H1 (cell line): Measurements from ENCODE around the gene PEAK1. TPM values are rescaled to one million over a fixed set of nuclear protein-coding genes. Genes with fewer than 3 reads are reported as not detected.

Experiments used
- CTCF ChIA-PET: fragments of 300-600 bp; sonication (Branson Sonifier 250); formaldehyde crosslinking; loops from one replicate; lab custom pipeline; 2021; ENCODE audit not compliant: partially characterized antibody; lab: Charles Lee
- POLR2A ChIA-PET: fragments of 300-600 bp; sonication (Branson Sonifier 250); formaldehyde crosslinking; loops from one replicate; lab custom pipeline; 2021; ENCODE audit warnings: inconsistent platforms; ENCODE audit not compliant: partially characterized antibody; lab: Charles Lee
- DNase-seq, 2 experiments: peaks; one replicate each; pipeline versions ENCODE4 v3.0.0 to v3.0.0-alpha.2; 2010 to 2022; ENCODE audit warnings: low spot score in 2 of 2, low read depth in 1 of 2, mixed read lengths in 1 of 2
- FAIRE-seq: peaks from 2 replicates; lab custom pipeline; 2011; peaks lifted over from hg19 to GRCh38; lab: Jason Lieb, UNC
- H2AFZ ChIP-seq: 2 replicates; pipeline ENCODE4 v1.8.1; 2012; ENCODE audit warnings: low read length, inconsistent platforms
- H2AK5ac ChIP-seq: 2 replicates; pipeline ENCODE4 v1.6.1; 2013; ENCODE audit warnings: low read depth, low read length
- H2BK120ac ChIP-seq: replicated peaks from 2 replicates; pipeline ENCODE3; 2013; ENCODE audit warnings: low read depth, low read length, inconsistent platforms
- H2BK12ac ChIP-seq: 2 replicates; pipeline ENCODE4 v1.6.1; 2013; ENCODE audit warnings: low read depth, low read length
- H2BK15ac ChIP-seq: 2 replicates; pipeline ENCODE4 v1.6.1; 2013; ENCODE audit warnings: low read length
- H2BK20ac ChIP-seq: 2 replicates; pipeline ENCODE4 v1.6.1; 2013; ENCODE audit warnings: low read length
- H2BK5ac ChIP-seq: 2 replicates; pipeline ENCODE4 v1.6.1; 2013; ENCODE audit warnings: low read depth, low read length
- H3K14ac ChIP-seq: 2 replicates; pipeline ENCODE4 v1.6.1; 2013; ENCODE audit warnings: inconsistent platforms; ENCODE audit not compliant: insufficient read length
- H3K18ac ChIP-seq: 2 replicates; pipeline ENCODE4 v1.6.1; 2013; ENCODE audit warnings: low read length; ENCODE audit errors: extremely low read depth
- H3K23ac ChIP-seq: 2 replicates; pipeline ENCODE4 v1.6.1; 2013; ENCODE audit warnings: inconsistent platforms; ENCODE audit not compliant: insufficient read length
- H3K23me2 ChIP-seq: 2 replicates; pipeline ENCODE4 v1.6.1; 2013; ENCODE audit warnings: low read depth, low read length
- H3K27ac ChIP-seq: 2 replicates; pipeline ENCODE4 v1.6.1; 2011; ENCODE audit warnings: low read depth, low read length, inconsistent platforms
- H3K27me3 ChIP-seq, 4 experiments: replicated peaks in 1 of 4; 1 replicate in 1 of 4; 2 replicates in 3 of 4; pipeline versions ENCODE4 v1.6.1 to v1.8.1; 2011 to 2013; ENCODE audit warnings: low read length in 3 of 4, mild to moderate bottlenecking in 3 of 4, inconsistent platforms in 2 of 4, mixed read lengths in 2 of 4, moderate library complexity in 1 of 4; ENCODE audit not compliant: control insufficient read depth in 3 of 4, insufficient read depth in 3 of 4; ENCODE audit errors: extremely low read depth in 1 of 4
- H3K36me3 ChIP-seq, 4 experiments: 2 replicates each; pipeline versions ENCODE4 v1.6.1 to v1.8.1; 2011 to 2013; ENCODE audit warnings: mild to moderate bottlenecking in 4 of 4, low read length in 3 of 4, moderate library complexity in 2 of 4, control low read depth in 1 of 4, inconsistent platforms in 1 of 4; ENCODE audit not compliant: insufficient read depth in 4 of 4, control insufficient read depth in 2 of 4
- H3K4ac ChIP-seq: replicated peaks from 2 replicates; pipeline ENCODE3; 2013; ENCODE audit warnings: low read length, low read depth, mixed read lengths, inconsistent platforms; ENCODE audit not compliant: insufficient read length
- H3K4me1 ChIP-seq, 4 experiments: replicated peaks in 1 of 4; 1 replicate in 1 of 4; 2 replicates in 3 of 4; pipeline versions ENCODE4 v1.6.1 to v1.8.1; 2011 to 2013; ENCODE audit warnings: low read length in 3 of 4, inconsistent platforms in 2 of 4, mixed read lengths in 1 of 4; ENCODE audit not compliant: insufficient read depth in 4 of 4, control insufficient read depth in 3 of 4
- H3K4me2 ChIP-seq, 2 experiments: 2 replicates each; pipeline versions ENCODE4 v1.6.1 to v1.8.1; 2011 to 2013; ENCODE audit warnings: low read depth in 2 of 2, low read length in 2 of 2, control low read depth in 1 of 2, inconsistent platforms in 1 of 2, mild to moderate bottlenecking in 1 of 2; ENCODE audit not compliant: insufficient read depth in 1 of 2
- H3K4me3 ChIP-seq, 4 experiments: fragments of 200-600, 300-600 bp in 1 of 4; sonication (generic), shearing (Covaris generic), sonication (Bioruptor Twin) in 1 of 4; 2 replicates each; pipeline versions ENCODE4 v1.5.1 to v1.8.1; 2011 to 2016; ENCODE audit warnings: low read length in 4 of 4, low read depth in 3 of 4, control low read depth in 2 of 4, inconsistent platforms in 2 of 4, mild to moderate bottlenecking in 2 of 4, mixed read lengths in 1 of 4, moderate library complexity in 1 of 4; ENCODE audit not compliant: insufficient read depth in 2 of 4; ENCODE audit errors: extremely low read depth in 1 of 4
- H3K56ac ChIP-seq: replicated peaks from 2 replicates; pipeline ENCODE3; 2013; ENCODE audit warnings: low read depth, mild to moderate bottlenecking, mixed read lengths, low read length, inconsistent platforms; ENCODE audit not compliant: insufficient read length
- H3K79me1 ChIP-seq: 2 replicates; pipeline ENCODE4 v1.6.1; 2013; ENCODE audit warnings: low read depth, low read length, control low read depth
- H3K79me2 ChIP-seq, 2 experiments: 2 replicates each; pipeline versions ENCODE4 v1.6.1 to v1.8.1; 2012 to 2013; ENCODE audit warnings: low read length in 2 of 2, mild to moderate bottlenecking in 2 of 2, inconsistent platforms in 1 of 2; ENCODE audit not compliant: insufficient read depth in 2 of 2, control insufficient read depth in 1 of 2
- H3K9ac ChIP-seq, 4 experiments: replicated peaks in 1 of 4; 1 replicate in 1 of 4; 2 replicates in 3 of 4; pipeline versions ENCODE4 v1.6.1 to v1.8.1; 2011 to 2013; ENCODE audit warnings: low read depth in 3 of 4, low read length in 3 of 4, control low read depth in 2 of 4, mild to moderate bottlenecking in 2 of 4, moderate library complexity in 2 of 4, inconsistent platforms in 1 of 4; ENCODE audit errors: extremely low read depth in 1 of 4
- H3K9me3 ChIP-seq, 2 experiments: 2 replicates each; pipeline versions ENCODE4 v1.6.1 to v1.8.1; 2012 to 2013; ENCODE audit warnings: mild to moderate bottlenecking in 2 of 2, moderate library complexity in 2 of 2, control low read depth in 1 of 2, inconsistent platforms in 1 of 2, low read depth in 1 of 2, low read length in 1 of 2, mixed read lengths in 1 of 2; ENCODE audit not compliant: insufficient read depth in 2 of 2
- H4K20me1 ChIP-seq, 2 experiments: replicated peaks in 1 of 2; 2 replicates each; pipeline versions ENCODE3 to v1.8.1; 2011 to 2013; ENCODE audit warnings: inconsistent platforms in 2 of 2, low read length in 2 of 2, mild to moderate bottlenecking in 1 of 2; ENCODE audit not compliant: insufficient read depth in 2 of 2, control insufficient read depth in 1 of 2
- H4K5ac ChIP-seq: 2 replicates; pipeline ENCODE4 v1.6.1; 2013; ENCODE audit warnings: low read length, low read depth, mixed read lengths, inconsistent platforms; ENCODE audit not compliant: insufficient read length
- H4K8ac ChIP-seq: 2 replicates; pipeline ENCODE4 v1.8.0; 2013; ENCODE audit warnings: mild to moderate bottlenecking, moderate library complexity, low read length, inconsistent platforms; ENCODE audit not compliant: insufficient read depth; ENCODE audit errors: extremely low read depth
- H4K91ac ChIP-seq: replicated peaks from 2 replicates; pipeline ENCODE3; 2013; ENCODE audit warnings: low read length, mixed read lengths, inconsistent platforms; ENCODE audit not compliant: insufficient read length
- BCL11A ChIP-seq, 2 experiments: IDR thresholded peaks; one replicate each; pipeline ENCODE4 v1.6.1; 2011; ENCODE audit warnings: low read depth in 2 of 2, low read length in 2 of 2, mild to moderate bottlenecking in 2 of 2
- CBX8 ChIP-seq: fragments of 300-800, 300-1000 bp; sonication (generic); IDR thresholded peaks from 2 replicates; pipeline ENCODE4 v1.7.1; 2016; ENCODE audit warnings: low read depth, low read length, borderline replicate concordance
- CEBPB ChIP-seq: IDR thresholded peaks from 2 replicates; pipeline ENCODE4 v1.6.1; 2012; ENCODE audit warnings: low read depth, low read length
- CTCF ChIP-seq, 3 experiments: IDR thresholded peaks; 1 replicate in 2 of 3; 2 replicates in 1 of 3; pipeline versions ENCODE4 v1.5.1 to v1.6.1; 2011; ENCODE audit warnings: low read length in 3 of 3, mild to moderate bottlenecking in 3 of 3, inconsistent platforms in 2 of 3, low read depth in 1 of 3, moderate library complexity in 1 of 3; ENCODE audit not compliant: insufficient read depth in 1 of 3; ENCODE audit errors: control extremely low read depth in 1 of 3
- FOSL1 ChIP-seq: IDR thresholded peaks from 2 replicates; pipeline ENCODE4 v1.6.1; 2011; ENCODE audit warnings: mild to moderate bottlenecking, low read depth, low read length, moderate library complexity; ENCODE audit not compliant: insufficient read depth
- JUN ChIP-seq: IDR thresholded peaks from 2 replicates; pipeline ENCODE4 v1.6.1; 2011; ENCODE audit warnings: low read depth, mild to moderate bottlenecking, improper control_type of control experiment, low read length
- KDM1A ChIP-seq: fragments of 200-600, 300-600 bp; sonication (generic); IDR thresholded peaks from 2 replicates; pipeline ENCODE4 v1.7.1; 2016; ENCODE audit warnings: mild to moderate bottlenecking, low read length, borderline replicate concordance
- KDM4A ChIP-seq: IDR thresholded peaks from one replicate; pipeline ENCODE4 v1.7.1; 2012; ENCODE audit warnings: low read depth, mild to moderate bottlenecking, moderate library complexity, low read length, inconsistent platforms; ENCODE audit not compliant: severe bottlenecking
- POU5F1 ChIP-seq: IDR thresholded peaks from 2 replicates; pipeline ENCODE4 v1.6.1; 2011; ENCODE audit warnings: low read depth, mild to moderate bottlenecking, low read length, moderate library complexity
- RBBP5 ChIP-seq: IDR thresholded peaks from 2 replicates; pipeline ENCODE4 v1.7.1; 2012; ENCODE audit warnings: low read depth, mild to moderate bottlenecking, inconsistent platforms, low read length, moderate library complexity, borderline replicate concordance
- RFX5 ChIP-seq: IDR thresholded peaks from 2 replicates; pipeline ENCODE4 v1.6.1; 2011; ENCODE audit warnings: low read depth, low read length, improper control_type of control experiment, borderline replicate concordance
- SAP30 ChIP-seq: fragments of 300-600 bp; sonication (generic); IDR thresholded peaks from 2 replicates; pipeline ENCODE4 v1.7.1; 2012; ENCODE audit warnings: low read length, moderate library complexity, mild to moderate bottlenecking, inconsistent platforms; ENCODE audit not compliant: insufficient read depth, insufficient replicate concordance
- TAF1 ChIP-seq: IDR thresholded peaks from 2 replicates; pipeline ENCODE4 v1.6.1; 2011; ENCODE audit warnings: mild to moderate bottlenecking, low read depth, low read length
- polyA plus RNA-seq, 7 experiments: library from polyadenylated mRNA; depleted of rRNA in 3 of 7; stranded (reverse) in 5 of 7; unstranded in 2 of 7; fragments of >200 nt in 5 of 7; fragments of 200-250 nt in 2 of 7; gene quantifications; 1 replicate in 5 of 7; 2 replicates in 1 of 7; 4 replicates in 1 of 7; pipeline versions ENCODE4 v1.2.1 to v1.2.3, GENCODE V29; 2011 to 2013; ENCODE audit warnings: missing spikeins in 2 of 7, mixed read lengths in 2 of 7
- total RNA-seq: library from RNA; stranded (reverse); fragmentation: NEBNext Ultra II Directional; extraction: Animal tissue kit (Norgen Biotek cat#: 25700); gene quantifications from 2 replicates; pipeline ENCODE4 v1.2.1, GENCODE V29; 2021

The PEAK1 gene
- total and polyA plus RNA-seq, 2 of the 8 experiments (the other 6 are each of a cell fraction or from before 2014, with no cell fraction given), result 8.8 to 44.8 TPM

- no peak overlapping the region for H3K4ac ChIP-seq
- H3K56ac ChIP-seq, result no peak overlapping the region
- peaks cover 0 to 3% of the 10 kb centered on the region in 2 experiments; a peak in 1 of 4 replicates for H3K79me2 ChIP-seq
- no peak overlapping the region for H3K4me3 ChIP-seq
- H3K23me2 ChIP-seq, result no peaks in the 10 kb centered on the region
- H3K79me1 ChIP-seq, result no peaks in the 10 kb centered on the region
- ChIA-PET POLR2A (no interaction called here), CTCF (no interaction called here)
- no peak overlapping the region for H3K14ac ChIP-seq
- no peak overlapping the region for H3K4me2 ChIP-seq
- H3K27me3 ChIP-seq, result peaks cover 0 to under 1% (median 0%) of the 10 kb centered on the region in 4 experiments; a peak in 1 of 7 replicates
- no peak overlapping the region for H3K23ac ChIP-seq
- no peak overlapping the region for H2BK120ac ChIP-seq
- no peak overlapping the region for H4K5ac ChIP-seq
- no peak overlapping the region for H4K8ac ChIP-seq
- no peak overlapping the region for H2BK15ac ChIP-seq
- peaks cover 0 to 4% (median under 1%) of the 10 kb centered on the region in 4 experiments; a peak in 2 of 7 replicates for H3K4me1 ChIP-seq
- H3K9ac ChIP-seq, result peak overlapping the region in 1 of 4 experiments; percentile 8; a peak in 1 of 7 replicates
- H4K91ac ChIP-seq, result no peak overlapping the region
- FAIRE-seq (no peak), DNase-seq (no peak)
- H2BK5ac ChIP-seq, result no peak overlapping the region
- H2BK12ac ChIP-seq, result no peak overlapping the region
- no peaks in the 10 kb centered on the region for H3K9me3 ChIP-seq
- H2AK5ac ChIP-seq, result no peak overlapping the region
- no peak overlapping the region for H2BK20ac ChIP-seq
- H3K36me3 ChIP-seq, result peaks cover 3 to 23% (median 13%) of the 10 kb centered on the region in 4 experiments; a peak in 6 of 8 replicates
- H3K18ac ChIP-seq, result no peak overlapping the region
- H4K20me1 ChIP-seq, result no peaks in the 10 kb centered on the region
- no peak overlapping the region for H3K27ac ChIP-seq
- H2AFZ ChIP-seq, result no peak overlapping the region
- TF ChIP-seq BCL11A (IDR thresholded peaks at IDR 0.05; ENCODE audit: low read depth in 2 of 2, low read length in 2 of 2) (no peak), CTCF (IDR thresholded peaks at IDR 0.05; ENCODE audit: control extremely low read depth in 1 of 3, insufficient read depth in 1 of 3, low read depth in 1 of 3, low read length in 3 of 3) (no peak), CBX8 (no peak), KDM1A (no peak), RFX5 (no peak), CEBPB (no peak), SAP30 (no peak), FOSL1 (no peak), RBBP5 (no peak), TAF1 (no peak), KDM4A (no peak), JUN (no peak), POU5F1 (no peak)
Measured at GRCh38 chr15:77461486-77461885, 41.6 kb upstream of the PEAK1 start.
